Bronchial epithelial cell (primary cell): ENCODE measurements around the gene DDX5. TPM values are rescaled to one million over a fixed set of nuclear protein-coding genes. Genes with fewer than 3 reads are reported as not detected.
"Not testable (repeated sequence)": the region's sequence is repeated elsewhere in the genome, so short reads cannot be mapped to it uniquely, and the experiment has no call there.

Experiments used
- DNase-seq: peaks from one replicate; pipeline ENCODE4 v3.0.0-alpha.2; 2010; ENCODE audit warnings: low read depth
- FAIRE-seq: peaks from 2 replicates; lab custom pipeline; 2011; peaks lifted over from hg19 to GRCh38; lab: Jason Lieb, UNC
- H3K27me3 ChIP-seq: 2 replicates; pipeline ENCODE4 v1.5.1; 2011; ENCODE audit warnings: low read length; ENCODE audit not compliant: control insufficient read depth, insufficient read depth
- H3K36me3 ChIP-seq: 2 replicates; pipeline ENCODE4 v1.5.1; 2011; ENCODE audit warnings: low read length; ENCODE audit not compliant: control insufficient read depth, insufficient read depth
- H3K4me3 ChIP-seq: 2 replicates; pipeline ENCODE4 v1.5.1; 2011; ENCODE audit warnings: mild to moderate bottlenecking, low read depth, low read length, control low read depth
- CTCF ChIP-seq: IDR thresholded peaks from 2 replicates; pipeline ENCODE4 v1.5.1; 2011; ENCODE audit warnings: mild to moderate bottlenecking, moderate library complexity, low read length, control low read depth, inconsistent platforms; ENCODE audit not compliant: insufficient read depth, severe bottlenecking
- total RNA-seq: library from RNA; depleted of rRNA; stranded (reverse); fragments of >200 nt; gene quantifications from 2 replicates; pipeline ENCODE4 v1.2.1, GENCODE V29; 2014

Gene DDX5
- total RNA-seq, 1 donor from 2014 or later: 340 TPM

- DNase-seq (peak; percentile 49), FAIRE-seq (no peak)
- no peak for TF ChIP-seq CTCF
- Histone ChIP-seq H3K4me3 (no peak overlapping the region), H3K36me3 (peaks cover 30% of the 10 kb centered on the region), H3K27me3 (no peaks in the 10 kb centered on the region)
Measured at GRCh38 chr17:64499805-64500486, 6.1 kb downstream of the DDX5 start.

GRCh38 chr17:64498308-64499203 lies 7.5 kb downstream of the DDX5 start:
- no peak for TF ChIP-seq CTCF
- H3K36me3 ChIP-seq: peaks cover 27% of the 10 kb centered on the region
- H3K4me3 ChIP-seq: no peak overlapping the region
- H3K27me3 ChIP-seq: no peaks in the 10 kb centered on the region
- FAIRE-seq: no peak
- DNase-seq: no peak

- peaks cover 18% of the 10 kb centered on the region for H3K36me3 ChIP-seq
- no peak for DNase-seq
- no peak for FAIRE-seq
- no peaks in the 10 kb centered on the region for H3K27me3 ChIP-seq
- TF ChIP-seq CTCF: no peak
- H3K4me3 ChIP-seq: peak overlapping the region; percentile 88
Measured at GRCh38 chr17:64497565-64498035, 8.5 kb downstream of the DDX5 start.

- H3K4me3 ChIP-seq: peak within 1 kb of the TSS; percentile 88
- peaks cover 15% of the 10 kb centered on the region for H3K36me3 ChIP-seq
- no peaks in the 10 kb centered on the region for H3K27me3 ChIP-seq
- DNase-seq (peak; percentile 87), FAIRE-seq (no peak)
- TF ChIP-seq CTCF: peak; percentile 62
Measured at GRCh38 chr17:64496786-64497564, 9.1 kb downstream of the DDX5 start, which contains the start of gene POLG2. TSS of gene POLG2 (minus strand) at chr17:64497054. CDS start at chr17:64496968, 86 bp downstream.

GRCh38 chr17:64496348-64496785 lies 9.7 kb downstream of the DDX5 start:
- H3K4me3 ChIP-seq: peak overlapping the region; percentile 88
- H3K27me3 ChIP-seq: no peaks in the 10 kb centered on the region
- peaks cover 11% of the 10 kb centered on the region for H3K36me3 ChIP-seq
- DNase-seq (no peak), FAIRE-seq (no peak)
- no peak for TF ChIP-seq CTCF

- DNase-seq, FAIRE-seq, H3K36me3 ChIP-seq, H3K27me3 ChIP-seq, H3K4me3 ChIP-seq: not testable (repeated sequence)
Measured at GRCh38 chr17:64495300-64495699, 10.8 kb downstream of the DDX5 start.
